HepG2 (cell line): Measurements from ENCODE around the gene JADE2. TPM values are rescaled to one million over a fixed set of nuclear protein-coding genes. Genes with fewer than 3 reads are reported as not detected.

ENCODE experiments used
- CBFB ChIP-seq: sonication (generic); formaldehyde crosslinking; IDR thresholded peaks from 2 replicates; pipeline ENCODE4 v1.4.0; 2020; ENCODE audit warnings: missing genetic modification reagents
- FUBP1 ChIP-seq: sonication (generic); formaldehyde crosslinking; IDR thresholded peaks from 2 replicates; pipeline ENCODE4 v1.5.1; 2020; ENCODE audit warnings: missing genetic modification reagents, mild to moderate bottlenecking, borderline replicate concordance
- HMG20B ChIP-seq: conservative IDR thresholded peaks from 2 replicates; pipeline ENCODE4 v1.6.1; 2016; ENCODE audit warnings: missing genetic modification reagents, missing compliant biosample characterization
- HMGXB3 ChIP-seq: sonication (generic); formaldehyde crosslinking; IDR thresholded peaks from 2 replicates; pipeline ENCODE4 v1.4.0; 2020; ENCODE audit warnings: missing genetic modification reagents, borderline replicate concordance
- HNRNPUL1 ChIP-seq: fragments of 200-400 bp; formaldehyde crosslinking; IDR thresholded peaks from 2 replicates; pipeline ENCODE4 v1.6.1; 2017; ENCODE audit warnings: low read depth, mild to moderate bottlenecking, low read length, moderate library complexity
- NFKBIZ ChIP-seq: IDR thresholded peaks from 2 replicates; pipeline ENCODE4 v1.6.1; 2018; ENCODE audit warnings: missing genetic modification reagents, missing compliant biosample characterization
- PPARG ChIP-seq: conservative IDR thresholded peaks from 2 replicates; pipeline ENCODE4 v1.6.1; 2016; ENCODE audit warnings: missing biosample characterization, missing genetic modification reagents
- TMF1 ChIP-seq: sonication (generic); formaldehyde crosslinking; IDR thresholded peaks from 2 replicates; pipeline ENCODE4 v1.8.1; 2022; ENCODE audit warnings: low read depth, missing genetic modification reagents
- ZFP91 ChIP-seq: sonication (generic); formaldehyde crosslinking; IDR thresholded peaks from 2 replicates; pipeline ENCODE4 v1.9.0; 2022; ENCODE audit warnings: missing genetic modification reagents, mild to moderate bottlenecking, borderline replicate concordance
- ZNF224 ChIP-seq: sonication (generic); formaldehyde crosslinking; IDR thresholded peaks from 2 replicates; pipeline ENCODE4 v1.5.0; 2020; ENCODE audit warnings: mild to moderate bottlenecking, missing genetic modification reagents
- ZNF263 ChIP-seq: sonication (generic); formaldehyde crosslinking; IDR thresholded peaks from 2 replicates; pipeline ENCODE4 v1.4.0; 2020; ENCODE audit warnings: missing genetic modification reagents
- ZNF329 ChIP-seq: sonication (generic); formaldehyde crosslinking; IDR thresholded peaks from 2 replicates; pipeline ENCODE4 v1.9.0; 2021; ENCODE audit warnings: low read depth, mild to moderate bottlenecking, missing genetic modification reagents
- ZNF468 ChIP-seq: sonication (generic); formaldehyde crosslinking; IDR thresholded peaks from 2 replicates; pipeline ENCODE4 v1.8.0; 2022; ENCODE audit warnings: mild to moderate bottlenecking, moderate library complexity, missing genetic modification reagents
- ZNF678 ChIP-seq: sonication (generic); formaldehyde crosslinking; IDR thresholded peaks from 2 replicates; pipeline ENCODE4 v1.4.0; 2020; ENCODE audit warnings: mild to moderate bottlenecking, missing genetic modification reagents
- polyA plus RNA-seq, 8 experiments: library from polyadenylated mRNA; depleted of rRNA in 3 of 8; stranded (reverse) in 7 of 8; unstranded in 1 of 8; fragments of >200 nt; fragmentation: Illumina TruSeq in 4 of 8; extraction: Trizol in 4 of 8; gene quantifications; 2 replicates each; pipeline versions ENCODE4 v1.2.1 to v1.2.3, GENCODE V29; 2011 to 2016; ENCODE audit warnings: low read depth in 4 of 8, missing spikeins in 1 of 8, mixed read lengths in 1 of 8; ENCODE audit not compliant: insufficient read depth in 1 of 8
- total RNA-seq, 5 experiments: library from RNA; depleted of rRNA; stranded (reverse); fragments of >200 nt; fragmentation: Illumina TruSeq; extraction: Trizol; gene quantifications; 2 replicates each; pipeline ENCODE4 v1.2.3, GENCODE V29; 2016; ENCODE audit warnings: low read depth in 1 of 5

Gene JADE2
- total and polyA plus RNA-seq, 2 of the 13 experiments (the other 11 are each of a cell fraction or from before 2014, with no cell fraction given), result 7.5 to 15.1 TPM

GRCh38 chr5:134506054-134507039 lies 19.1 kb upstream of the JADE2 start (continued):
- peak; percentile 72; the same call in 1 of the 2 replicates for TF ChIP-seq CBFB (CRISPR knock-in tag)
- TF ChIP-seq ZNF468, result no peak
- TF ChIP-seq ZNF263, result peak; percentile 92
- TF ChIP-seq ZNF224 (CRISPR knock-in tag), result no peak
- TF ChIP-seq ZFP91, result peak; percentile 90; the same call in 1 of the 2 replicates
- TF ChIP-seq TMF1 (CRISPR knock-in tag), result no peak
- TF ChIP-seq ZNF329 (CRISPR knock-in tag), result peak; percentile 38; the same call in 1 of the 2 replicates
- no peak for TF ChIP-seq ZNF678 (CRISPR knock-in tag)
- TF ChIP-seq NFKBIZ, result no peak; the same call in 1 of the 2 replicates
- no peak for TF ChIP-seq FUBP1
- TF ChIP-seq HMG20B, result 0 out of 2 replicates have a peak, but pooled peaks have one; percentile 36
- TF ChIP-seq HMGXB3 (CRISPR knock-in tag), result peak; percentile 73; the same call in 1 of the 2 replicates
- TF ChIP-seq PPARG (CRISPR knock-in tag), result no peak
- no peak for TF ChIP-seq HNRNPUL1
